Sigmoid colon (tissue), 7 donors: ENCODE results near the gene PALM3. TPM values are rescaled to one million over a fixed set of nuclear protein-coding genes. Genes with fewer than 3 reads are reported as not detected.

Source experiments
- DNase-seq: peaks from one replicate; pipeline ENCODE4 v3.0.0-alpha.2; 2019
- H3K27ac ChIP-seq, 4 donors: fragments of 200-600 bp; sonication (generic); one replicate each; pipeline ENCODE4 v1.5.1; 2016 to 2019; ENCODE audit warnings: mild to moderate bottlenecking in 1 of 4
- H3K27me3 ChIP-seq, 3 donors: fragments of 200-600 bp; sonication (generic); one replicate each; pipeline ENCODE4 v1.5.1; 2019; ENCODE audit warnings: mild to moderate bottlenecking in 1 of 3
- H3K36me3 ChIP-seq, 4 donors: fragments of 200-600 bp; sonication (generic); one replicate each; pipeline ENCODE4 v1.5.1; 2016 to 2019
- H3K4me1 ChIP-seq, 4 donors: fragments of 200-600 bp; sonication (generic); one replicate each; pipeline ENCODE4 v1.5.1; 2017 to 2019
- H3K4me3 ChIP-seq, 4 donors: fragments of 200-600 bp; sonication (generic); one replicate each; pipeline ENCODE4 v1.5.1; 2017 to 2019; ENCODE audit warnings: mild to moderate bottlenecking in 2 of 4, moderate library complexity in 1 of 4
- H3K9me3 ChIP-seq, 4 donors: fragments of 200-600 bp in 3 of 4; sonication (generic) in 3 of 4; one replicate each; pipeline versions ENCODE4 v1.5.1 to v1.6.1; 2013 to 2019
- EP300 ChIP-seq, 4 donors: sonication (generic); formaldehyde crosslinking; IDR thresholded peaks; one replicate each; pipeline ENCODE4 v1.6.1; 2017; ENCODE audit warnings: antibody characterized with exemption in 4 of 4
- POLR2A ChIP-seq, 2 donors: fragments of 450-650 bp; IDR thresholded peaks; one replicate each; pipeline ENCODE4 v1.6.1; 2016; ENCODE audit warnings: antibody characterized with exemption in 2 of 2, mild to moderate bottlenecking in 2 of 2, moderate library complexity in 2 of 2
- POLR2AphosphoS5 ChIP-seq, 4 donors: sonication (generic); formaldehyde crosslinking; IDR thresholded peaks; one replicate each; pipeline ENCODE4 v1.6.1; 2017; ENCODE audit warnings: antibody characterized with exemption in 4 of 4
- WGBS, 2 donors: extraction: QIAGEN DNeasy Blood & Tissue Kit; methylation state at CpG; one replicate each; pipeline ENCODE4 v1.1.7; 2013; 5-methylcytosine and 5-hydroxymethylcytosine counted together
- intact Hi-C: fragments of 100-400 bp; cut with DNase I; formaldehyde crosslinking; loops from one replicate; pipeline ENCODE4 v1.15.1; 2023
- polyA plus RNA-seq, 3 donors: library from polyadenylated mRNA; stranded (reverse); fragments of 200-250 nt; gene quantifications; one replicate each; pipeline ENCODE4 v1.2.3, GENCODE V29; 2013
- total RNA-seq, 4 donors: library from RNA; depleted of rRNA; stranded (reverse); fragments of >200 nt; gene quantifications; one replicate each; pipeline ENCODE4 v1.1.0, GENCODE V29; 2016
- TF ChIP-seq, protein P1 (sequence below), 4 experiments: fragments of 450-650 bp in 3 of 4; fragments of 200-600 bp in 1 of 4; IDR thresholded peaks; one replicate each; pipeline ENCODE4 v1.5.1; 2016 to 2019; ENCODE audit warnings: antibody characterized with exemption in 4 of 4, mild to moderate bottlenecking in 3 of 4, moderate library complexity in 2 of 4
- donor health status: healthy with polysubstance abuse.
- donor health status: Bipolar disorder and iron deficiency.
- donor health status: healthy.

PALM3 gene
- total and polyA plus RNA-seq, 7 donors: 0.41 to 1.5 (median 0.66) TPM; not detected in 4

DNA sequence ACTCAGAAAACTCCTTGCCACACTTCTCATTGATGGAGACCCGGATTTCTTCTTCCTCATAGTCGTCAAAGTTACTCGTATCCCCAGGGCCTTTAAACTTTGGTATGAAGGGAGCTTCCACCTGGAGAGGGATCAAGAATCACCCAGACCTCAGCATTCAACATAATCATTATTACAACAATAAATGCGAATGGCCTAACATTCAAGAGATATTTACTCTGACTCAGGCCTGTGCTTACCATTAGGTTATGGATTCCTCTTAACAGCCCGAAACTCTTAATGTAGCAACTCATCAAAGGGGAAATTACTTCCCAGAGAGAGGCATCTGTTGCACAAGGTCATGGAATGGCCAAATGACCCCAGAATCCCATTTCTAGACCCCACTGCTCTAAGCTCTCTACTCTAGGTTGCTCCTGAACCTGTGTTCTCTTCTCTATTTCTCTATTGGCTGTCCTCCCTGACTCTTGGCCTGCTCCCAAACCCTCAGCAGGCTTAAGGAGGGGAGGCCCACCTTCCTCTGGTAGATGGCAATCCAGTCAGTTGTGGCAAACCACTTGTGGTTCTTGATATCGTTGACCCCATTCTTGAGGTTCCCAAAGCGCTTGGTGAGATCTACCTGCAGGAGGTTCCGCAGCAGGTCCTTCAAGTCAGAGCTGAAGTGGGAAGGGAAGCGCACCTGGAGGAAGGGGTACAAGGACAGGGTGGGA, 31.4 kb upstream of the PALM3 start:
- H3K36me3 ChIP-seq: peaks cover 2 to 33% (median 18%) of the 10 kb centered on the region in 4 donors
- peaks cover 0 to 20% (median 17%) of the 10 kb centered on the region in 4 donors for H3K4me1 ChIP-seq
- 95 to 97% methylated on average over 9 of the region's 9 CpGs for WGBS, 2 donors
- H3K4me3 ChIP-seq: no peak overlapping the region
- H3K27me3 ChIP-seq: no peaks in the 10 kb centered on the region
- TF ChIP-seq POLR2A (IDR thresholded peaks at IDR 0.05): no peak
- TF ChIP-seq, protein P1, sequence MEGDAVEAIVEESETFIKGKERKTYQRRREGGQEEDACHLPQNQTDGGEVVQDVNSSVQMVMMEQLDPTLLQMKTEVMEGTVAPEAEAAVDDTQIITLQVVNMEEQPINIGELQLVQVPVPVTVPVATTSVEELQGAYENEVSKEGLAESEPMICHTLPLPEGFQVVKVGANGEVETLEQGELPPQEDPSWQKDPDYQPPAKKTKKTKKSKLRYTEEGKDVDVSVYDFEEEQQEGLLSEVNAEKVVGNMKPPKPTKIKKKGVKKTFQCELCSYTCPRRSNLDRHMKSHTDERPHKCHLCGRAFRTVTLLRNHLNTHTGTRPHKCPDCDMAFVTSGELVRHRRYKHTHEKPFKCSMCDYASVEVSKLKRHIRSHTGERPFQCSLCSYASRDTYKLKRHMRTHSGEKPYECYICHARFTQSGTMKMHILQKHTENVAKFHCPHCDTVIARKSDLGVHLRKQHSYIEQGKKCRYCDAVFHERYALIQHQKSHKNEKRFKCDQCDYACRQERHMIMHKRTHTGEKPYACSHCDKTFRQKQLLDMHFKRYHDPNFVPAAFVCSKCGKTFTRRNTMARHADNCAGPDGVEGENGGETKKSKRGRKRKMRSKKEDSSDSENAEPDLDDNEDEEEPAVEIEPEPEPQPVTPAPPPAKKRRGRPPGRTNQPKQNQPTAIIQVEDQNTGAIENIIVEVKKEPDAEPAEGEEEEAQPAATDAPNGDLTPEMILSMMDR (IDR thresholded peaks at IDR 0.05): no peak
- TF ChIP-seq POLR2AphosphoS5 (IDR thresholded peaks at IDR 0.05): no peak
- no peak for TF ChIP-seq EP300 (IDR thresholded peaks at IDR 0.05)
- intact Hi-C loops: no loop called here
- no peak for DNase-seq
- no peak overlapping the region for H3K27ac ChIP-seq
- peaks cover 4 to 6% (median 5%) of the 10 kb centered on the region in 4 donors for H3K9me3 ChIP-seq

GRCh38 chr19:14091813-14092462, 30.1 kb upstream of the PALM3 start:
- TF ChIP-seq, protein P1 (IDR thresholded peaks at IDR 0.05): no peak
- no peak for TF ChIP-seq EP300 (IDR thresholded peaks at IDR 0.05)
- TF ChIP-seq POLR2AphosphoS5 (IDR thresholded peaks at IDR 0.05): no peak
- no peak for TF ChIP-seq POLR2A (IDR thresholded peaks at IDR 0.05)
- WGBS, 2 donors: 14 to 21% methylated on average over 15 of the region's 15 CpGs
- Histone ChIP-seq H3K4me3 (peak overlapping the region; percentile 60 to 84 (median 72)), H3K27me3 (no peaks in the 10 kb centered on the region), H3K9me3 (peaks cover 4 to 6% (median 5%) of the 10 kb centered on the region in 4 donors), H3K27ac (peak overlapping the region; percentile 91 to 98 (median 96)), H3K36me3 (peaks cover 2 to 29% (median 15%) of the 10 kb centered on the region in 4 donors), H3K4me1 (peaks cover 0 to 20% (median 17%) of the 10 kb centered on the region in 4 donors)
- intact Hi-C loops: loop anchor here (2.0 kb wide), 1 partner anchor 23 kb away; no protein-coding TSS in a partner anchor
- DNase-seq: no peak

DNA sequence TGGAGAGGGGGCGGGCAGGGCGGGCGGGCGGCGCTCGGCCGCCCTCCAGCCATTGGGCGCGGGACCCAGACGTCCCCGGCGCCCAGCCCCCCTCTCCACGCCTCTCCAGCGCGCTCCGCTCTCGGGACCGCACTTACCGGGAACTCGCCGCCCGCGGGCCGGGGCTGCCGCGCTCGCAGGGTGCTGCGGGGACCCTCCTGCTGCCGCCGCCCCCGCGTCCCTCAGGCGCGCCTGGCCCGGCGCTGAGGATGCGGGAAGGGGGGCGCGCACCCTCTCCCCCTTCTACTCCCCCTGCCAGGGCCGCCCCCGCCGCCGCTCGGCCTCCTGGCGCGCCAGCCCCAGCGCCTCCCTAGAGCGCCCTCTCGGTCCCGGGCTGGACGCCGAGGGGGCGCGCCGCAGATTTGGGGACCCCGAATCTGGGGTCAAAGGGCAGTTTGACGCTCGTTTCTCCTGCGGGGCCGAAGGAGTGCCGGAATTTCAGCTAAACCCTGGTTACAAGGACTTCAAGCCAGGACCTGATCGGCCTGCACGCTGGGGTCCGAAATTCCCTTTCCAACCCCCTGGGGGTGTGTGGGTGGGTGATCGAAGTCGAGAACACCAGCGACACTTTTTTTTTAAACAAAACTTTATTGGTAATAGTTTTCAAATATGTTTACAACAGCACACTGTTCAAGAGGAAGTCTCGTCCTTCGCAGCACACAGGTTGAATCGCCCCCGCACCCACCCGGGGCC, 29.4 kb upstream of the PALM3 start:
- peak overlapping the region; percentile 91 to 98 (median 96) for H3K27ac ChIP-seq
- TF ChIP-seq, protein P1 (IDR thresholded peaks at IDR 0.05): peak in 1 of 4 experiments; percentile 15
- TF ChIP-seq POLR2AphosphoS5 (IDR thresholded peaks at IDR 0.05): peak; percentile 62 to 81 (median 76)
- no peak for TF ChIP-seq POLR2A (IDR thresholded peaks at IDR 0.05)
- no peak for TF ChIP-seq EP300 (IDR thresholded peaks at IDR 0.05)
- WGBS, 2 donors: 0% methylated on average over 63 to 69 of the region's 72 CpGs
- intact Hi-C loops: loop anchor here (2.0 kb wide), 1 partner anchor 24 kb away; no protein-coding TSS in a partner anchor
- peaks cover 4 to 6% (median 5%) of the 10 kb centered on the region in 4 donors for H3K9me3 ChIP-seq
- peaks cover 0 to 20% (median 17%) of the 10 kb centered on the region in 4 donors for H3K4me1 ChIP-seq
- DNase-seq: no peak
- H3K4me3 ChIP-seq: peak overlapping the region; percentile 60 to 84 (median 72)
- no peaks in the 10 kb centered on the region for H3K27me3 ChIP-seq
- peaks cover 0 to 22% (median 12%) of the 10 kb centered on the region in 4 donors for H3K36me3 ChIP-seq

- DNase-seq: peak; percentile 98
- WGBS, 2 donors: 1% methylated on average over 59 to 62 of the region's 65 CpGs
- peak within 1 kb of the TSS; percentile 60 to 84 (median 72) for H3K4me3 ChIP-seq
- H3K36me3 ChIP-seq: peaks cover 0 to 17% (median 12%) of the 10 kb centered on the region in 4 donors
- TF ChIP-seq, protein P1 (IDR thresholded peaks at IDR 0.05): no peak
- no peak for TF ChIP-seq EP300 (IDR thresholded peaks at IDR 0.05)
- peak in 1 of 4 donors; percentile 9 for TF ChIP-seq POLR2AphosphoS5 (IDR thresholded peaks at IDR 0.05)
- TF ChIP-seq POLR2A (IDR thresholded peaks at IDR 0.05): no peak
- peak within 1 kb of the TSS; percentile 91 to 98 (median 96) for H3K27ac ChIP-seq
- intact Hi-C loops: loop anchor here (2.0 kb wide), 1 partner anchor 24 kb away; no protein-coding TSS in a partner anchor
- peaks cover 4 to 6% (median 5%) of the 10 kb centered on the region in 4 donors for H3K9me3 ChIP-seq
- H3K27me3 ChIP-seq: no peaks in the 10 kb centered on the region
- peaks cover 0 to 20% (median 17%) of the 10 kb centered on the region in 4 donors for H3K4me1 ChIP-seq
Observed at GRCh38 chr19:14090509-14091080, 28.7 kb upstream of the PALM3 start, which contains the start of gene SAMD1. SAMD1 (minus strand) TSS chr19:14090751.
